22Rv1 (cell line): ENCODE measurements around the gene NCKAP5.

Source experiments
- H3K27ac ChIP-seq: fragments of 450-650 bp; 2 replicates; pipeline ENCODE4 v1.5.1; 2017
- ZFX ChIP-seq: fragments of 450-650 bp; IDR thresholded peaks from 2 replicates; pipeline ENCODE4 v1.6.1; 2017; ENCODE audit warnings: antibody characterized with exemption, borderline replicate concordance
- TF ChIP-seq, protein P1 (sequence below): fragments of 450-650 bp; IDR thresholded peaks from 2 replicates; pipeline ENCODE4 v1.5.1; 2017; ENCODE audit warnings: mild to moderate bottlenecking

NCKAP5 gene

DNA sequence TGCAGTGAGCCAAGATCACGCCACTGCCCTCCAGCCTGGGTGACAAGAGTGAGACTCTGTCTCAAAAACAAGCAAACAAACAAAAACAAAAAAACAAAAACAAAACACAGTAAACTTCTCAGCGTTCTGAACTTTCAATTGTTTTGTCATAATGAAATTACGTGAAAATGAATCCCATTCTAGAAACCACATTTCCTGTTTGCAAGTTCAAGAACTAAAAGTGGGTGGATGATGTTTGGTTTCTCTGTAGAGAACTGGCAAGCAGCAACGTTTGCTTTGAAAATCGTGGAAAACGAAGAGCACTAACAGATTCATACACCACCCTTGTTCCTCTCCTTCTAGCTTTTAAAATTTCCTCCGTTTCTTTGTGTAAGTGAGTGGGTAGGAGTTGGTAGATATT lies 672.2 kb downstream of the NCKAP5 start:
- no peak overlapping the region for H3K27ac ChIP-seq
- TF ChIP-seq, protein P1, sequence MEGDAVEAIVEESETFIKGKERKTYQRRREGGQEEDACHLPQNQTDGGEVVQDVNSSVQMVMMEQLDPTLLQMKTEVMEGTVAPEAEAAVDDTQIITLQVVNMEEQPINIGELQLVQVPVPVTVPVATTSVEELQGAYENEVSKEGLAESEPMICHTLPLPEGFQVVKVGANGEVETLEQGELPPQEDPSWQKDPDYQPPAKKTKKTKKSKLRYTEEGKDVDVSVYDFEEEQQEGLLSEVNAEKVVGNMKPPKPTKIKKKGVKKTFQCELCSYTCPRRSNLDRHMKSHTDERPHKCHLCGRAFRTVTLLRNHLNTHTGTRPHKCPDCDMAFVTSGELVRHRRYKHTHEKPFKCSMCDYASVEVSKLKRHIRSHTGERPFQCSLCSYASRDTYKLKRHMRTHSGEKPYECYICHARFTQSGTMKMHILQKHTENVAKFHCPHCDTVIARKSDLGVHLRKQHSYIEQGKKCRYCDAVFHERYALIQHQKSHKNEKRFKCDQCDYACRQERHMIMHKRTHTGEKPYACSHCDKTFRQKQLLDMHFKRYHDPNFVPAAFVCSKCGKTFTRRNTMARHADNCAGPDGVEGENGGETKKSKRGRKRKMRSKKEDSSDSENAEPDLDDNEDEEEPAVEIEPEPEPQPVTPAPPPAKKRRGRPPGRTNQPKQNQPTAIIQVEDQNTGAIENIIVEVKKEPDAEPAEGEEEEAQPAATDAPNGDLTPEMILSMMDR: no peak
- no peak for TF ChIP-seq ZFX

DNA sequence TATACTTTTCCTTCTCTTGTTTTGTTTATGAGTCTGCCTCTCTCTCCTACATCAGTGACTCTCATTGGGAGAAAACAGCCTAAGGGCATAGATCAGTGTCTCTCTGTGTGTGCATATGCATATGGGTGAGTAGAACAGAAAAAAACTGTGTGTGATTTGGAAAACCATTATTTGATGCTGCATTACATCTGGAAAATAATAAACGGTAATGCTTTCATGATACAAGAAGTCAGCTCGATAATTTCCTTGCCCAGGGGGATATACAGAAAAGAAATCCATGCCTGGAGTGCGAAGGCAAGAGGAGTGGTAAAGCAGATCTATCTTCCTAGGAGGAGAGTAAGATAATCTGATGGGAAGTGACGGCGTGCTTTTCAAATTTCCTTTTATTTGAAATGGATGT lies 676.8 kb downstream of the NCKAP5 start:
- H3K27ac ChIP-seq: no peak overlapping the region
- TF ChIP-seq, protein P1: no peak
- TF ChIP-seq ZFX: no peak

DNA sequence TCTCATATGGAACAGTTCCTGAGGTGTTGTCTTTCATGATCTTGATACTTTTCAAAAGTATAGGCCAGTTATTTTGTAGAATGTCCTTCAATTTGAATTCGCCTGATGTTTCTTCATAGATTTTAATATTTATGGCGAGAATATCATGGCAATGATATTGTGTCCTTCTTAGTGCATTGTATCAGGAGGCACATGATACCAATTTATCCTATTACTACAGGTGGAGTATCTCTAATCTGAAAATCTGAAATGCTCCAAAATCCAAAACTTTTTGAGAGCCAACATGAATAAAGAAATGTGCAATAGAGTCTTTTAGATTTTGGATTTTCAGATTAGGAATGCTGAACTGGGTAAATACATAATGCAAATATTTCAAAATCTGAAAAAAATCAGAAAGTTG lies 681.7 kb downstream of the NCKAP5 start:
- no peak overlapping the region for H3K27ac ChIP-seq
- no peak for TF ChIP-seq ZFX
- TF ChIP-seq, protein P1: no peak

DNA sequence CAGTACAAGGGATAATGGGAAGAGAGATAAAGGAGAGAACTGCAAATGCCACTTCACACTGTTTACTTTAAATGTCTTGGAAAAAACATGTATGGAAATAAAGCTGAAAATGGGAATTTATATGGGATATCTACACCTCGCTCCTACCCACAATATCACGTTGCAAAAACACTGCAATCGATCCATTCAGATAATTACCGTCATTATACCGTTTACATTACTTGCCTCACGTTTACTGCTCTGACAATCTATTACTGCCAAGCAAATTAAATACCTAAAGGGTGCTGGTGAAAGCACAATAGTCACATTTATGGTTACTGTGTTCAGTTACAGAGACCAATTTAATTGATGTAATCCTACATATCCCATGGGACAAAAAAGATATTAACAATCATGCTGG lies 683.6 kb downstream of the NCKAP5 start:
- TF ChIP-seq, protein P1: no peak
- TF ChIP-seq ZFX: no peak
- no peak overlapping the region for H3K27ac ChIP-seq

DNA sequence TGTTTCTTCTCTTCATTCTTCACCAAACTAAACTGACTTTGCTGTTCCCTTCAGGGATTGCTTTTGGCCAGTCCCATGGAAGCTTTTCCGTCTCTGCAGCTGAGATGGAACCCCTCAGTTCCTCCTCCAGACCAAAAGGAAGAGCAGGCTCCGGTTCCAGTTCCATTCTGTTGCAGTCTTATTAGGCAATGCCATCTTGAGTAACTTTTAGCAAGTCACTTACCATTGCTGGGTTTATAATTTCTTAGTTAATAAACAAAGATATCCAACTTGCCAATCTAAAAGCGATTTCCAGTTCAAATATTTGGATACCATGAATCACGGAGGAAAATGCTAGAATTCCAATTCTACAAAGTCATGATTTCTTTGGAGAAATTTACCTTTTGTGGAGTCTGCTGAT lies 684.0 kb downstream of the NCKAP5 start:
- TF ChIP-seq, protein P1: no peak
- TF ChIP-seq ZFX: no peak
- H3K27ac ChIP-seq: no peak overlapping the region

DNA sequence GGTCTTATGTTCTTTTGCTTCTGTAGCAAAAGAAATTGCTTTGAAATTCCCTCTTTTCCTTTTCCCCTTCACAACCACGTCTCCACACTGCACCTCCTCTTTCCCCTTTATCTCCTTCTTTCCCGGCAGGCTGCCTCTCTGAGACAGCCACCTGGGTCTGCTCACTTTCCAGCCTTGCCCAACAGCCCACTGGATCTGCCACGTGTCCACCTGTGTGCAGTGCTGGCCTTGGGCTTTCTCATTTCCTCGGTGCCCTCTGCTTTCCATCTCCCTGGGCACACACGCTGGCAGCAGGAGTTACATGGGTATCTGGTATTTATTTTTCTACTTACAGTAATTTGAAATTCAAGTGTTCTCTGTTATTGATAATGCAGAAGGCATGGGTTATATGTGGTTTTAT lies 684.8 kb downstream of the NCKAP5 start:
- no peak overlapping the region for H3K27ac ChIP-seq
- TF ChIP-seq, protein P1: no peak
- no peak for TF ChIP-seq ZFX

DNA sequence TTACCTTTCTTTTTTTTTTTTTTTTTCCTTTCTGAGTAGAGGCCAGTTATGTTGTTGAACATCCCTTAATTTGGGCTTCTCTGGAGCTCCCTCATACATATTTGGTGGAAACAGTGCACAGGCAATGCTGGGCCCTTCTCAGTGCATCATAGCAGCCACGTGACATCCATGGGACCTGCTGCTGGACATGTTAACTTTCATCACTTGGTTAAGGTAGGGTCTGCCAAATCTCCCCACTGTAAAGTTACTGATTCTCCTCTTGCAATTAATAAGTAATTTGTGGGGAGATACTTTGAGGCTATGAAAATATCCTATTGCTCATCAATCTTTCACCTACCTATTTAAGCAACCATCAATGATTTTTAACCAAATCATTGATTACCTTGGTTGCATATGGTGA lies 686.7 kb downstream of the NCKAP5 start:
- no peak overlapping the region for H3K27ac ChIP-seq
- TF ChIP-seq, protein P1: no peak
- no peak for TF ChIP-seq ZFX
